Pancreas (tissue), 10 donors: ENCODE results near the gene WASF2. TPM values are rescaled to one million over a fixed set of nuclear protein-coding genes. Genes with fewer than 3 reads are reported as not detected.

Source experiments
- ATAC-seq, 4 donors: fragments of 200-7000 bp; cut with Tn5 transposase; one replicate each; pipeline versions ENCODE4 v1.8.0 to v1.9.1; 2020; ENCODE audit warnings: mild to moderate bottlenecking in 4 of 4, moderate library complexity in 4 of 4
- DNase-seq, 6 donors: peaks; one replicate each; pipeline ENCODE4 v3.0.0-alpha.2; 2020
- FAIRE-seq: peaks from 2 replicates; lab custom pipeline; 2012; peaks lifted over from hg19 to GRCh38; lab: Jason Lieb, UNC
- H3K27ac ChIP-seq, 4 donors: fragments of 200-600 bp; sonication (generic); 1 replicate in 3 of 4; 2 replicates in 1 of 4; pipeline versions ENCODE4 v1.5.0 to v1.8.0; 2020
- H3K27me3 ChIP-seq, 4 donors: fragments of 200-600 bp; one replicate each; pipeline ENCODE4 v1.8.0; 2021
- H3K36me3 ChIP-seq, 3 donors: fragments of 200-600 bp; sonication (generic) in 1 of 3; one replicate each; pipeline versions ENCODE4 v1.5.0 to v1.8.0; 2020 to 2021
- H3K4me1 ChIP-seq, 3 donors: fragments of 200-600 bp; one replicate each; pipeline ENCODE4 v1.8.0; 2021
- H3K4me3 ChIP-seq, 4 donors: fragments of 200-600 bp; sonication (generic) in 2 of 4; one replicate each; pipeline versions ENCODE4 v1.5.0 to v1.8.0; 2020 to 2021
- H3K9me3 ChIP-seq, 4 donors: fragments of 200-600 bp; one replicate each; pipeline ENCODE4 v1.8.0; 2021
- CTCF ChIP-seq, 4 donors: fragments of 200-600 bp; sonication (generic) in 3 of 4; IDR thresholded peaks; one replicate each; pipeline versions ENCODE4 v1.5.0 to v1.8.0; 2021; ENCODE audit warnings: antibody characterized with exemption in 4 of 4
- WGBS, 2 donors: extraction: QIAGEN DNeasy Blood & Tissue Kit; methylation state at CpG; one replicate each; pipeline ENCODE4 v1.1.7; 2013; 5-methylcytosine and 5-hydroxymethylcytosine counted together
- intact Hi-C, 3 donors: fragments of 100-400 bp; cut with DNase I; formaldehyde crosslinking; loops; one replicate each; pipeline versions ENCODE4 v1.11.1 to v1.14.2; 2022
- polyA plus RNA-seq, 2 donors: library from polyadenylated mRNA; stranded (reverse); fragments of 200-250 nt; gene quantifications; one replicate each; pipeline ENCODE4 v1.2.3, GENCODE V29; 2013
- total RNA-seq, 6 donors: library from RNA; stranded (reverse); fragmentation: NEBNext Ultra II Directional in 4 of 6; extraction: Animal tissue kit (Norgen Biotek cat#: 25700) in 4 of 6; gene quantifications; one replicate each; pipeline versions ENCODE4 v1.2.1 to v1.2.4, GENCODE V29; 2021 to 2023
- donor health status: healthy with polysubstance abuse.
- donor health status: DM: no; HTN: no; CAD: no; lungs with moderate emphysema.
- donor health status: DM: no; HTN: no; CAD: no.
- donor health status: control.
- donor health status: control.
- donor health status: Bipolar disorder and iron deficiency.
- donor health status: DM: yes; HTN: yes; CAD: no.
- donor health status: DM: no; HTN: no; CAD: no.
- donor health status: DM: no; HTN: no; CAD: no.
- donor health status: DM: yes; HTN: yes; CAD: no.

The WASF2 gene
- total and polyA plus RNA-seq, 8 donors = 13.5 to 83.2 (median 51.4) TPM

- intact Hi-C loops = no loop called here
- H3K9me3 ChIP-seq = no peaks in the 10 kb centered on the region
- H3K4me1 ChIP-seq = peaks cover 0 to 25% (median 14%) of the 10 kb centered on the region in 3 donors
- ATAC-seq = no peak
- 11 to 15% methylated on average over 6 of the region's 6 CpGs for WGBS, 2 donors
- peak overlapping the region; percentile 2 to 100 (median 56) for H3K4me3 ChIP-seq
- FAIRE-seq = no peak
- TF ChIP-seq CTCF (IDR thresholded peaks at IDR 0.05) = no peak
- H3K27ac ChIP-seq = peak overlapping the region in 2 of 4 donors; percentile 23 to 58
- H3K27me3 ChIP-seq = no peaks in the 10 kb centered on the region
- H3K36me3 ChIP-seq = no peaks in the 10 kb centered on the region
- DNase-seq = no peak
Measured at GRCh38 chr1:27487966-27488884, 1.7 kb downstream of the WASF2 start.

GRCh38 chr1:27485363-27485762 lies 4.6 kb downstream of the WASF2 start:
- no peak for ATAC-seq
- FAIRE-seq = no peak
- intact Hi-C loops = no loop called here
- no peak for TF ChIP-seq CTCF (IDR thresholded peaks at IDR 0.05)
- no peak overlapping the region for H3K4me3 ChIP-seq
- 94 to 96% methylated on average over 1 of the region's 1 CpG for WGBS, 2 donors
- no peaks in the 10 kb centered on the region for H3K9me3 ChIP-seq
- no peak overlapping the region for H3K27ac ChIP-seq
- H3K4me1 ChIP-seq = peaks cover 0 to 16% (median 14%) of the 10 kb centered on the region in 3 donors
- no peak for DNase-seq
- no peaks in the 10 kb centered on the region for H3K27me3 ChIP-seq
- no peaks in the 10 kb centered on the region for H3K36me3 ChIP-seq

GRCh38 chr1:27483659-27484058 lies 6.3 kb downstream of the WASF2 start:
- no peak for TF ChIP-seq CTCF (IDR thresholded peaks at IDR 0.05)
- Histone ChIP-seq H3K9me3 (no peaks in the 10 kb centered on the region), H3K4me3 (no peak overlapping the region), H3K27me3 (no peaks in the 10 kb centered on the region), H3K27ac (no peak overlapping the region), H3K36me3 (no peaks in the 10 kb centered on the region), H3K4me1 (peaks cover 0 to 15% (median 14%) of the 10 kb centered on the region in 3 donors)
- ATAC-seq = no peak
- 95% methylated on average over 2 of the region's 2 CpGs for WGBS, 2 donors
- no peak for DNase-seq
- intact Hi-C loops = no loop called here
- FAIRE-seq = no peak

- WGBS, 2 donors = 87 to 90% methylated on average over 2 of the region's 2 CpGs
- H3K9me3 ChIP-seq = no peaks in the 10 kb centered on the region
- H3K27ac ChIP-seq = no peak overlapping the region
- H3K4me3 ChIP-seq = no peak overlapping the region
- intact Hi-C loops = no loop called here
- H3K27me3 ChIP-seq = no peaks in the 10 kb centered on the region
- no peak for FAIRE-seq
- H3K36me3 ChIP-seq = no peaks in the 10 kb centered on the region
- DNase-seq = no peak
- ATAC-seq = no peak
- TF ChIP-seq CTCF (IDR thresholded peaks at IDR 0.05) = no peak
- peaks cover 0 to 8% (median 4%) of the 10 kb centered on the region in 3 donors for H3K4me1 ChIP-seq
Measured at GRCh38 chr1:27481994-27482620, 7.9 kb downstream of the WASF2 start.
